Mesendoderm (in vitro differentiated cells): ENCODE measurements around the gene BBS1.

Experiments
- DNase-seq: peaks from one replicate; pipeline ENCODE4 v3.0.0; 2013
- H2AK5ac ChIP-seq: 2 replicates; pipeline ENCODE4 v1.6.1; 2013; ENCODE audit warnings: low read length, inconsistent platforms
- H2BK120ac ChIP-seq: 2 replicates; pipeline ENCODE4 v1.6.1; 2013; ENCODE audit warnings: low read depth, mild to moderate bottlenecking, low read length, moderate library complexity, mixed read lengths
- H2BK15ac ChIP-seq: replicated peaks from 2 replicates; pipeline ENCODE4 v1.6.1; 2013; ENCODE audit warnings: low read depth, mild to moderate bottlenecking, moderate library complexity
- H2BK5ac ChIP-seq: 2 replicates; pipeline ENCODE4 v1.6.1; 2013; ENCODE audit warnings: low read length, inconsistent platforms
- H3K18ac ChIP-seq: 2 replicates; pipeline ENCODE4 v1.6.1; 2013; ENCODE audit warnings: mild to moderate bottlenecking, low read length, mixed read lengths
- H3K23ac ChIP-seq: one replicate; pipeline ENCODE4 v1.6.1; 2013; ENCODE audit warnings: low read length
- H3K27ac ChIP-seq: 2 replicates; pipeline ENCODE4 v1.5.1; 2013; ENCODE audit warnings: low read depth, mild to moderate bottlenecking, inconsistent platforms, low read length, moderate library complexity
- H3K27me3 ChIP-seq: 2 replicates; pipeline ENCODE4 v1.6.1; 2013; ENCODE audit warnings: low read length, control low read depth, mild to moderate bottlenecking, inconsistent platforms; ENCODE audit not compliant: insufficient read depth, poor library complexity
- H3K36me3 ChIP-seq: 2 replicates; pipeline ENCODE4 v1.6.1; 2013; ENCODE audit warnings: low read length, inconsistent platforms; ENCODE audit not compliant: control insufficient read depth, insufficient read depth
- H3K4ac ChIP-seq: one replicate; pipeline ENCODE4 v1.6.1; 2013; ENCODE audit warnings: low read depth, mild to moderate bottlenecking, low read length, moderate library complexity
- H3K4me1 ChIP-seq: 2 replicates; pipeline ENCODE4 v1.6.1; 2013; ENCODE audit warnings: low read depth, low read length, inconsistent platforms; ENCODE audit not compliant: control insufficient read depth
- H3K4me2 ChIP-seq: 2 replicates; pipeline ENCODE4 v1.6.1; 2013; ENCODE audit warnings: low read length
- H3K4me3 ChIP-seq: 2 replicates; pipeline ENCODE4 v1.5.1; 2013; ENCODE audit warnings: mild to moderate bottlenecking, low read length
- H3K56ac ChIP-seq: one replicate; pipeline ENCODE4 v1.6.1; 2013; ENCODE audit warnings: low read length
- H3K79me1 ChIP-seq: 2 replicates; pipeline ENCODE4 v1.6.1; 2013; ENCODE audit warnings: low read length, inconsistent platforms
- H3K79me2 ChIP-seq: 2 replicates; pipeline ENCODE4 v1.6.1; 2013; ENCODE audit warnings: mild to moderate bottlenecking, low read length; ENCODE audit not compliant: control insufficient read depth, insufficient read depth
- H3K9ac ChIP-seq: 2 replicates; pipeline ENCODE4 v1.6.1; 2013; ENCODE audit warnings: low read length, inconsistent platforms
- H4K5ac ChIP-seq: one replicate; pipeline ENCODE4 v1.6.1; 2013; ENCODE audit warnings: low read length
- H4K8ac ChIP-seq: one replicate; pipeline ENCODE4 v1.6.1; 2013; ENCODE audit warnings: low read depth, mild to moderate bottlenecking, control low read depth, low read length, moderate library complexity
- WGBS: extraction: QIAGEN DNeasy Blood & Tissue Kit; methylation state at CpG from one replicate; pipeline ENCODE4 v1.1.7; 2013; ENCODE audit warnings: low lambda C conversion rate, missing lambda C conversion rate; ENCODE audit not compliant: insufficient coverage; ENCODE audit errors: extremely low coverage; 5-methylcytosine and 5-hydroxymethylcytosine counted together

Gene BBS1

DNA sequence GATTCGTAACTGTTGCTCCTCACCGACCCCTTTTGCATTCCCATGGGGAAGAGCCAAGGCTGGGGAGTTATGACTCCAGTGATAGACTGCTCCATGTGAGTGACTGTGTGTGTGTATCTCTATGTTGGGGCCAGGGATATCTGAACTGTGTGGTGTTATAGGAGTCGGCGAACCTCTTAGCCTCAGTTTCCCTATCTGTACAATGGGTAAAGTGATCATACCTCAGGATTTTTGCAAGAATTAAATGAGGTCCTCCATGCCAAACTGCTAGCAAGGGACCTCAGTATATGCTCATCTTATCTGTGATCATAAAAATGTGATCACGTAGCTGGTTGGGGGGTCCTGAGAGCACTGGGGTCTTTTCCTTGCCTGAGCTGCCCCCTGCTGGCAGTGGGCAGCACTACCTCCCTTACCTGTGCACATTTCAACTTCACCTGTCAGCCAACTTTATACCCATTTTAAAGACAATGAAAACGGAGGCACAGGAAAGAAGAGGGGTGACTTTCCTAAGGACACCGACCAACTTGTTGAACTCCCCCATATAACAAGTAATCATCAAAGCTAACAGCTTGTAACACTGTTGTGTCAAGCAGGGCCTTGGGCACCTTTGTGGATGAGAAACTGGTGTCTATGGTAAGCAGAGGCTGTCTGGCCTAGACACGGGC, 31.6 kb upstream of the BBS1 start:
- H3K4me2 ChIP-seq, result peak overlapping the region; percentile 65
- no peak overlapping the region for H3K27ac ChIP-seq
- H3K18ac ChIP-seq, result no peak overlapping the region
- H3K4me1 ChIP-seq, result peaks cover 2% of the 10 kb centered on the region
- H3K4me3 ChIP-seq, result peak overlapping the region; percentile 85
- H4K8ac ChIP-seq, result no peak overlapping the region
- no peak overlapping the region for H2BK15ac ChIP-seq
- DNase-seq, result peak; percentile 56
- no peaks in the 10 kb centered on the region for H3K36me3 ChIP-seq
- peaks cover 4% of the 10 kb centered on the region for H3K79me1 ChIP-seq
- no peaks in the 10 kb centered on the region for H3K79me2 ChIP-seq
- peak overlapping the region; percentile 91 for H3K9ac ChIP-seq
- no peak overlapping the region for H2BK120ac ChIP-seq
- no peak overlapping the region for H3K23ac ChIP-seq
- no peak overlapping the region for H2AK5ac ChIP-seq
- H3K56ac ChIP-seq, result peak overlapping the region; percentile 96
- no peaks in the 10 kb centered on the region for H3K27me3 ChIP-seq
- no peak overlapping the region for H3K4ac ChIP-seq
- WGBS, result no CpG with 5 or more reads among the region's 8 CpGs
- no peak overlapping the region for H2BK5ac ChIP-seq
- H4K5ac ChIP-seq, result no peak overlapping the region

DNA sequence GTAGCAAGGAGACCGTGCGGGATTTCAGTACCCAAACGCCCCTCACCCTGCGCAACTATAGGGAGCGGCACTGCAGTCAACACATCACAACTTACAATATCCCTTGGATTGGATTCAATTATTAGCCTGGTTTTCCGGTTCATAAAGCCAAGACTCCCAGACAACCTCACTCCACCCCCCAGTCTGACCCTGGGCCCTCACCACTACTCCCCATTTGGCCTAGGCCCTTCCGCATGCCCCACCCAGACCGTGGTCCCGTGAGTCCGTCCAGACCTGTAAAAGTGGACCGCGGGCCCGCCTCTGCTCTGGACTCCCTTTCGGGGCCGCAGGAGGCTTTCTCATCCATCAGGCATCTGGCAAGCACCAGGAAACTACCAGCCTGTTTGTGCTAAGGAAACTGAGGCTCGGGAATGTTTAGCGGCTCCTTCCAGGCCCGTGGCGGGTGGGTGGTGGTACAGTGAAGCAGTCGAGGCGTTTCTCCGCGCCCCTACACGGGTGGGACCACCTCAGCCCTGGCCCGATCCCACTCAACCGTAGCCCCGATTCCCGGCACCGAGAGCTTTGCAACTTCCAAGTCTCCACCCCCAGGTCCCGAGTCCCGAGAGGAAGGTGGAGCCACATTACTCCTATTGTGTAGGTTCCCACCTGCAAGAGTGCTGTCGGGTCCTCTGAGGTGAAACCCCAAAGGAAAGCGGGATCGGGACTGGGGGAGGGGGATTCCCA, 30.9 kb upstream of the BBS1 start:
- H4K8ac ChIP-seq, result no peak overlapping the region
- no peak overlapping the region for H2BK15ac ChIP-seq
- H2BK5ac ChIP-seq, result peak overlapping the region; percentile 74
- H3K4ac ChIP-seq, result peak overlapping the region; percentile 85
- peaks cover 2% of the 10 kb centered on the region for H3K4me1 ChIP-seq
- no CpG with 5 or more reads among the region's 34 CpGs for WGBS
- H3K4me3 ChIP-seq, result peak overlapping the region; percentile 85
- no peak overlapping the region for H2AK5ac ChIP-seq
- H3K27me3 ChIP-seq, result no peaks in the 10 kb centered on the region
- no peaks in the 10 kb centered on the region for H3K36me3 ChIP-seq
- H3K4me2 ChIP-seq, result peak overlapping the region; percentile 65
- no peaks in the 10 kb centered on the region for H3K79me2 ChIP-seq
- no peak overlapping the region for H2BK120ac ChIP-seq
- peak overlapping the region; percentile 75 for H3K18ac ChIP-seq
- H3K56ac ChIP-seq, result peak overlapping the region; percentile 96
- H3K23ac ChIP-seq, result peak overlapping the region; percentile 24
- no peak for DNase-seq
- peak overlapping the region; percentile 91 for H3K9ac ChIP-seq
- no peak overlapping the region for H4K5ac ChIP-seq
- peaks cover 4% of the 10 kb centered on the region for H3K79me1 ChIP-seq
- peak overlapping the region; percentile 75 for H3K27ac ChIP-seq

DNA sequence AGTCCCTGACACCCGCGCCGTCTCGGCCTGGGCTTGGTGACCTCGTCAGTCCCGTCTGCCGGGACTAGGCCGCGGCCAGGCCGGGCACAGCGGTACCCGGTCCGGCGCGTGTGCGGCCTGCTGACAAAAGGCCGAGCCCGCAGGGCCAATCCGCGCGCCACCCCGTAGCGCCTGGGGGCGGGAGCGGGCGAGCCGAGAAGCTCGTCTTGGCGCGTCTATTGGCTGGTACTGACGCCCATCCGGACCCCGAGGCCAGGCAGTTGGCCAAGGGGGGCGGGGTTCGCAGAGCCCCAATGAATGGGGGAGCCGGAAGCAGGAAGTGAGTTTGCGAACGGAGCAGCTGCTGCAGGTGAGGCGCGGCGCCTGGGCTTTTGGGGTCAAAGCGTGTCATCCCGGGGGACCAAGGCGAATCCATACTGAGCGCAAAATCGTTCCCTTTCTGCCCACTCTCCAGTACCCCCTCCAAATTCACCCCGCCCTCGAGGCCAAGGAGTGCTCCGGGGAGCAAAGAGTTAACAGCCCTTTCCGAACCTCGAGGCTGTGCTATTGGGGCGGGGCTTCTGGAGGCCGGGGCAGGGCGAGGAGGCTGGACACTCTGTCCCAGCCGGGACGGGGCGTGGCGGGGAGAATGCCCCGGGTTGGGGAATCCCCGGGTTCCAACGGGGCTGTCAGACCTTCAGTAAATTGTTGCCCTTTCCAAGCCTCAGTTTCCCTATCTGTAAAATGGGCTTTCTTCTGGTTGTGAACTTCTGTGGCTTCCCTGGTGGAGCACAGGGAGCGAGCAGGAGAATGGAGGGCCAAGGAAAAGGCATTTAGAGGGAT, 30.1 kb upstream of the BBS1 start, which contains the start of gene DPP3:
TSS of gene DPP3 (plus strand) at position 318 of the 822 bp plus-strand sequence. CDS start 1,767 bp downstream, outside the sequence.
- Histone ChIP-seq H3K9ac (peak within 1 kb of the TSS; percentile 91), H4K5ac (no peak within 1 kb of the TSS), H2BK5ac (peak within 1 kb of the TSS; percentile 74), H3K79me1 (peaks cover 4% of the 10 kb centered on the region), H3K27me3 (no peaks in the 10 kb centered on the region), H3K79me2 (no peaks in the 10 kb centered on the region), H3K4me1 (peaks cover 2% of the 10 kb centered on the region), H3K27ac (peak within 1 kb of the TSS; percentile 75), H2BK120ac (no peak within 1 kb of the TSS), H2BK15ac (no peak within 1 kb of the TSS), H3K4ac (peak within 1 kb of the TSS; percentile 85), H3K4me3 (peak within 1 kb of the TSS; percentile 85), H4K8ac (no peak within 1 kb of the TSS), H3K23ac (peak within 1 kb of the TSS; percentile 24), H3K18ac (peak within 1 kb of the TSS; percentile 75), H2AK5ac (no peak within 1 kb of the TSS), H3K4me2 (peak within 1 kb of the TSS; percentile 82), H3K36me3 (no peaks in the 10 kb centered on the region), H3K56ac (peak within 1 kb of the TSS; percentile 96)
- no CpG with 5 or more reads among the region's 62 CpGs for WGBS
- peak; percentile 98 for DNase-seq

DNA sequence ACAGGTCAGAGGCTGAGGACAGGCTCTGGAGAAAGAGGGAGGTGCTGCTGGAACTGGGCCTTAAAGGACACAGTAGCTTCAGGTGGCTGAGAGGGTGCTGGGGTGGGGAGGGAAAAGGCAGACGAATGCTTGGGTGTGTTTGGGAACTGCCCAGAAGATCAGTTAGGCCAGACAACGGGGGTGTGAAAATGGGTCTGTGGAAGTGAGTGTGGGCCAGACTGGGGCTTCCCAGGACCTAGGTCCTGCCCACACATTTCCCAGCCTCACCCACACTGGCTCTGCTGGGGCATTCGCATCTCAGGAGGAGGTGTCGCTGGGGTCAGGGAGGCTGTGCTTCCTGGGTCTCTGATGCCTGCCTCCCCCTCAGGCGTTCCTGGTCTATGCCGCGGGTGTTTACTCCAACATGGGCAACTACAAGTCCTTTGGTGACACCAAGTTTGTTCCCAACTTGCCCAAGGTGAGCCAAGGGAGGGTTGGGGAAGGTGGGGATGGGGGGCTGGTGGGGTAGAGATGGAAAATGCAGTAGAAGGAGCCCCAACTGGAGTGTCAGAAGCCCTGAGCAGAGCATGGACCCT, 25.5 kb upstream of the BBS1 start:
- Histone ChIP-seq H3K18ac (no peak overlapping the region), H3K27me3 (no peaks in the 10 kb centered on the region), H3K4me3 (no peak overlapping the region), H4K5ac (no peak overlapping the region), H3K27ac (no peak overlapping the region), H3K56ac (no peak overlapping the region), H2BK5ac (no peak overlapping the region), H3K23ac (no peak overlapping the region), H2AK5ac (no peak overlapping the region), H2BK120ac (no peak overlapping the region), H4K8ac (no peak overlapping the region), H3K4ac (no peak overlapping the region), H3K4me1 (peaks cover 2% of the 10 kb centered on the region), H3K79me1 (peaks cover 4% of the 10 kb centered on the region), H3K9ac (no peak overlapping the region), H3K4me2 (no peak overlapping the region), H3K79me2 (no peaks in the 10 kb centered on the region), H2BK15ac (no peak overlapping the region), H3K36me3 (peaks cover 2% of the 10 kb centered on the region)
- DNase-seq, result no peak
- no CpG with 5 or more reads among the region's 7 CpGs for WGBS

DNA sequence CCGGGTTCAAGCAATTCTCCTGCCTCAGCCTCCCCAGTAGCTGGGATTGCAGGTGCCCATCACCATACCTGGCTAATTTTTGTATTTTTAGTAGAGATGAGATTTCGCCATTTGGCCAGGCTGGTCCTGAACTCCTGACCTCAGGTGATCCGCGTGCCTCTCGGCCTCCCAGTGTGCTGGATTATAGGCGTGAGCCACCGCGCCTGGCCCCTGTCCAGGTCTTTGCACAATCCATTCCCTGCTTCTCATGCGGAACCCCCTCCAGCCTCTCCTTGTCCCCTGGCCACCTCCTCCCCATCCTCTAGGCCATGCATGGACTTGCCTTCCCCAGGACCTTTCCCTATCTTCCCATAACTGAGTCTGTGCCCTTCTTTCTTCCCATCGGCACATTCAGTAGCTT, 21.5 kb upstream of the BBS1 start:
- Histone ChIP-seq H2AK5ac (no peak overlapping the region), H3K27ac (no peak overlapping the region), H4K5ac (no peak overlapping the region), H3K27me3 (no peaks in the 10 kb centered on the region), H3K4me1 (no peaks in the 10 kb centered on the region), H3K18ac (no peak overlapping the region), H3K4me3 (no peak overlapping the region), H3K79me1 (no peaks in the 10 kb centered on the region), H2BK15ac (no peak overlapping the region), H3K23ac (no peak overlapping the region), H3K4ac (no peak overlapping the region), H4K8ac (no peak overlapping the region), H3K36me3 (peaks cover 3% of the 10 kb centered on the region), H3K9ac (no peak overlapping the region), H2BK5ac (no peak overlapping the region), H3K4me2 (no peak overlapping the region), H2BK120ac (no peak overlapping the region), H3K79me2 (no peaks in the 10 kb centered on the region), H3K56ac (no peak overlapping the region)
- DNase-seq, result no peak
- no CpG with 5 or more reads among the region's 10 CpGs for WGBS
